HepG2 (cell line): Measurements from ENCODE around the gene RNF208. TPM values are rescaled to one million over a fixed set of nuclear protein-coding genes. Genes with fewer than 3 reads are reported as not detected.

Experiments used
- GTF2F1 ChIP-seq: fragments of 150-350 bp; IDR thresholded peaks from 2 replicates; pipeline ENCODE4 v1.6.1; 2014; ENCODE audit warnings: low read length
- HCFC1 ChIP-seq: fragments of 150-350 bp; IDR thresholded peaks from 2 replicates; pipeline ENCODE4 v1.6.1; 2014; ENCODE audit warnings: low read depth, low read length
- HOXA7 ChIP-seq: sonication (generic); formaldehyde crosslinking; IDR thresholded peaks from 2 replicates; pipeline ENCODE4 v1.8.1; 2022; ENCODE audit warnings: mild to moderate bottlenecking, missing genetic modification reagents, moderate library complexity
- MED13 ChIP-seq: sonication (generic); formaldehyde crosslinking; IDR thresholded peaks from 2 replicates; pipeline ENCODE4 v1.5.0; 2020; ENCODE audit warnings: missing genetic modification reagents
- MLLT10 ChIP-seq: sonication (generic); formaldehyde crosslinking; IDR thresholded peaks from 2 replicates; pipeline ENCODE4 v1.4.0; 2020; ENCODE audit warnings: missing genetic modification reagents
- NKX3-1 ChIP-seq: sonication (generic); formaldehyde crosslinking; IDR thresholded peaks from 2 replicates; pipeline ENCODE4 v1.5.0; 2020; ENCODE audit warnings: missing genetic modification reagents
- PAF1 ChIP-seq: IDR thresholded peaks from 2 replicates; pipeline ENCODE4 v1.6.1; 2016; ENCODE audit warnings: missing genetic modification reagents, missing compliant biosample characterization
- RBFOX2 ChIP-seq: fragments of 200-400 bp; formaldehyde crosslinking; IDR thresholded peaks from 2 replicates; pipeline ENCODE4 v1.6.1; 2017; ENCODE audit warnings: low read depth, mild to moderate bottlenecking, low read length
- RBM39 ChIP-seq: fragments of 200-400 bp; formaldehyde crosslinking; IDR thresholded peaks from one replicate; pipeline ENCODE4 v1.6.1; 2018; ENCODE audit warnings: antibody characterized with exemption, mild to moderate bottlenecking, low read depth, low read length; ENCODE audit not compliant: poor library complexity, severe bottlenecking
- REXO4 ChIP-seq: sonication (generic); formaldehyde crosslinking; IDR thresholded peaks from 2 replicates; pipeline ENCODE4 v1.8.0; 2022; ENCODE audit warnings: missing genetic modification reagents, mild to moderate bottlenecking, borderline replicate concordance
- SOX13 ChIP-seq, 3 experiments: fragments of 450-650 bp in 1 of 3; sonication (generic) in 1 of 3; formaldehyde crosslinking in 1 of 3; IDR thresholded peaks in 2 of 3; conservative IDR thresholded peaks in 1 of 3; 2 replicates each; pipeline versions ENCODE4 v1.5.0 to v1.6.1; 2016 to 2020; ENCODE audit warnings: antibody characterized with exemption in 1 of 3, mild to moderate bottlenecking in 1 of 3, missing compliant biosample characterization in 1 of 3, missing genetic modification reagents in 1 of 3, moderate library complexity in 1 of 3
- TOPORS ChIP-seq: sonication (generic); formaldehyde crosslinking; IDR thresholded peaks from 2 replicates; pipeline ENCODE4 v1.8.0; 2023; ENCODE audit warnings: mild to moderate bottlenecking, missing genetic modification reagents
- ZKSCAN8 ChIP-seq: IDR thresholded peaks from 2 replicates; pipeline ENCODE4 v1.6.1; 2016; ENCODE audit warnings: borderline replicate concordance, missing genetic modification reagents, missing compliant biosample characterization
- ZNF333 ChIP-seq: sonication (generic); formaldehyde crosslinking; IDR thresholded peaks from 2 replicates; pipeline ENCODE4 v1.4.0; 2020; ENCODE audit warnings: mild to moderate bottlenecking, missing genetic modification reagents, borderline replicate concordance
- ZNF460 ChIP-seq: sonication (generic); formaldehyde crosslinking; IDR thresholded peaks from 2 replicates; pipeline ENCODE4 v1.5.1; 2020; ENCODE audit warnings: missing genetic modification reagents, mild to moderate bottlenecking, borderline replicate concordance
- ZNF550 ChIP-seq: sonication (generic); formaldehyde crosslinking; IDR thresholded peaks from 2 replicates; pipeline ENCODE4 v1.4.0; 2020; ENCODE audit warnings: mild to moderate bottlenecking, missing genetic modification reagents, borderline replicate concordance
- ZNF589 ChIP-seq: sonication (generic); formaldehyde crosslinking; conservative IDR thresholded peaks from 2 replicates; pipeline ENCODE4 v1.8.0; 2022; ENCODE audit warnings: mild to moderate bottlenecking, moderate library complexity, missing genetic modification reagents
- ZNF629 ChIP-seq: sonication (generic); formaldehyde crosslinking; conservative IDR thresholded peaks from 2 replicates; pipeline ENCODE4 v1.5.0; 2020; ENCODE audit warnings: missing genetic modification reagents
- ZNF773 ChIP-seq: sonication (generic); formaldehyde crosslinking; IDR thresholded peaks from 2 replicates; pipeline ENCODE4 v1.4.0; 2020; ENCODE audit warnings: missing genetic modification reagents, borderline replicate concordance
- ZNF782 ChIP-seq: sonication (generic); formaldehyde crosslinking; IDR thresholded peaks from 2 replicates; pipeline ENCODE4 v1.4.0; 2020; ENCODE audit warnings: missing genetic modification reagents, mild to moderate bottlenecking, borderline replicate concordance
- ZSCAN30 ChIP-seq: sonication (generic); formaldehyde crosslinking; IDR thresholded peaks from 2 replicates; pipeline ENCODE4 v1.5.0; 2020; ENCODE audit warnings: mild to moderate bottlenecking, missing genetic modification reagents
- polyA plus RNA-seq, 8 experiments: library from polyadenylated mRNA; depleted of rRNA in 3 of 8; stranded (reverse) in 7 of 8; unstranded in 1 of 8; fragments of >200 nt; fragmentation: Illumina TruSeq in 4 of 8; extraction: Trizol in 4 of 8; gene quantifications; 2 replicates each; pipeline versions ENCODE4 v1.2.1 to v1.2.3, GENCODE V29; 2011 to 2016; ENCODE audit warnings: low read depth in 4 of 8, missing spikeins in 1 of 8, mixed read lengths in 1 of 8; ENCODE audit not compliant: insufficient read depth in 1 of 8
- total RNA-seq, 5 experiments: library from RNA; depleted of rRNA; stranded (reverse); fragments of >200 nt; fragmentation: Illumina TruSeq; extraction: Trizol; gene quantifications; 2 replicates each; pipeline ENCODE4 v1.2.3, GENCODE V29; 2016; ENCODE audit warnings: low read depth in 1 of 5
- TF ChIP-seq, protein P1 (sequence below): sonication (generic); formaldehyde crosslinking; IDR thresholded peaks from 2 replicates; pipeline ENCODE4 v1.4.0; 2020; ENCODE audit warnings: missing genetic modification reagents
- TF ChIP-seq, protein P2 (sequence below): sonication (generic); formaldehyde crosslinking; IDR thresholded peaks from 2 replicates; pipeline ENCODE4 v1.4.0; 2020; ENCODE audit warnings: mild to moderate bottlenecking, missing genetic modification reagents
- TF ChIP-seq, protein P3 (sequence below): sonication (generic); IDR thresholded peaks from 2 replicates; pipeline ENCODE4 v1.6.1; 2016; ENCODE audit warnings: low read depth, borderline replicate concordance
- TF ChIP-seq, protein P4 (sequence below): sonication (generic); formaldehyde crosslinking; IDR thresholded peaks from 2 replicates; pipeline ENCODE4 v1.5.0; 2020; ENCODE audit warnings: mild to moderate bottlenecking, missing genetic modification reagents

Gene RNF208
- total and polyA plus RNA-seq, 2 of the 13 experiments (the other 11 are each of a cell fraction or from before 2014, with no cell fraction given), result 1.6 to 2.1 TPM

DNA sequence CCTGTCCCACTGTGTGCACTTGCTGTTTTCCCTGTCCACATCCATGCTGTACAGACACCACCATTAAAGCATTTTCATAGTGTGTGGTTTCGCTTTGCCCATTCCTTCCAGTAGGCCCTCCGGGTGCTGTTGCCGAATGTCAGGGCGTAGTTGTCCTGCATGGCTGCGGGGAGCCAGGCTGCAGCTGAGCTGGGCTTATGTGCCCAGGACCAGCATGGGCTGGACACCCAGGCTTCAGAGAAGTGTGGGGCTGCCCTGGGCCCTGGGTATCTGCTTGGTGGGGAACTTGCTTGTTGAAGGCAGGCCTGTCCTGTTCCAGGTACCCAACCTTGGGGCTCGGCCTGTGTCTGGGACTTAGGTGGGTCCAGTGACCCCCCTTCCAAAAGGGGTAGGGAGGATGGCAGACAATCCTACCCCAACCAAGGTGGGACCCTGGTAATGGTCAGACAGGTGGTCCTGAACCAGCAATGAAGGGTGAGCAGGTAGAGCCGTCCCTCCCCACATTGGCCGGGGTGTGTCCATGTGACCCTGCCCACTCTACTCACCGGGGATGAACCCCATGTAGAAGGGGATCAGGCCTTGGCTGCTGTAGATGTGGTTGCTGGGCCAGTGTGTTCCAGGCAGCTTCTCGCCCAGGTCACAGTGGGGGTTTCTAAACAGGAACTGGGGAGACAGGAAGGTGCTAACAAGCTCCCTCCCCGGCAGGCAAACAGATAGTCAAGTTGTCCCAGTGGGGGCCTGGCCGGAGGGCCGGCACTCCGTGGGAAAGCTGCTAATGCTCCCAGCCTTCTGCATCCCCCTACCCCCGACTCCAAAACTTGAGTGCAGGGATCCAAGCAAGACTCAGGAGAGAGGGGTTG lies 21.8 kb upstream of the RNF208 start (continued):
- TF ChIP-seq HCFC1, result no peak
- TF ChIP-seq REXO4 (CRISPR knock-in tag), result no peak
- 0 out of 2 replicates have a peak, but pooled peaks have one; percentile 21 for TF ChIP-seq GTF2F1
- TF ChIP-seq, protein P1, sequence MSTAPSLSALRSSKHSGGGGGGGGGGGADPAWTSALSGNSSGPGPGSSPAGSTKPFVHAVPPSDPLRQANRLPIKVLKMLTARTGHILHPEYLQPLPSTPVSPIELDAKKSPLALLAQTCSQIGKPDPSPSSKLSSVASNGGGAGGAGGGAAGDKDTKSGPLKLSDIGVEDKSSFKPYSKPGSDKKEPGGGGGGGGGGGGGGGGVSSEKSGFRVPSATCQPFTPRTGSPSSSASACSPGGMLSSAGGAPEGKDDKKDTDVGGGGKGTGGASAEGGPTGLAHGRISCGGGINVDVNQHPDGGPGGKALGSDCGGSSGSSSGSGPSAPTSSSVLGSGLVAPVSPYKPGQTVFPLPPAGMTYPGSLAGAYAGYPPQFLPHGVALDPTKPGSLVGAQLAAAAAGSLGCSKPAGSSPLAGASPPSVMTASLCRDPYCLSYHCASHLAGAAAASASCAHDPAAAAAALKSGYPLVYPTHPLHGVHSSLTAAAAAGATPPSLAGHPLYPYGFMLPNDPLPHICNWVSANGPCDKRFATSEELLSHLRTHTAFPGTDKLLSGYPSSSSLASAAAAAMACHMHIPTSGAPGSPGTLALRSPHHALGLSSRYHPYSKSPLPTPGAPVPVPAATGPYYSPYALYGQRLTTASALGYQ (CRISPR knock-in tag), result no peak
- TF ChIP-seq ZNF589, result 0 out of 2 replicates have a peak, but pooled peaks have one; percentile 36
- TF ChIP-seq, protein P2, sequence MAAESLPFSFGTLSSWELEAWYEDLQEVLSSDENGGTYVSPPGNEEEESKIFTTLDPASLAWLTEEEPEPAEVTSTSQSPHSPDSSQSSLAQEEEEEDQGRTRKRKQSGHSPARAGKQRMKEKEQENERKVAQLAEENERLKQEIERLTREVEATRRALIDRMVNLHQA (CRISPR knock-in tag), result no peak
- no peak; the same call in 1 of the 2 replicates for TF ChIP-seq ZNF629 (CRISPR knock-in tag)
- 0 out of 2 replicates have a peak, but pooled peaks have one; percentile 70 for TF ChIP-seq ZSCAN30 (CRISPR knock-in tag)
- TF ChIP-seq RBM39, result no peak
- TF ChIP-seq, protein P3, sequence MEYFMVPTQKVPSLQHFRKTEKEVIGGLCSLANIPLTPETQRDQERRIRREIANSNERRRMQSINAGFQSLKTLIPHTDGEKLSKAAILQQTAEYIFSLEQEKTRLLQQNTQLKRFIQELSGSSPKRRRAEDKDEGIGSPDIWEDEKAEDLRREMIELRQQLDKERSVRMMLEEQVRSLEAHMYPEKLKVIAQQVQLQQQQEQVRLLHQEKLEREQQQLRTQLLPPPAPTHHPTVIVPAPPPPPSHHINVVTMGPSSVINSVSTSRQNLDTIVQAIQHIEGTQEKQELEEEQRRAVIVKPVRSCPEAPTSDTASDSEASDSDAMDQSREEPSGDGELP, result no peak
- no peak for TF ChIP-seq ZNF773 (CRISPR knock-in tag)
- TF ChIP-seq TOPORS (CRISPR knock-in tag), result no peak
- no peak for TF ChIP-seq ZNF550 (CRISPR knock-in tag)
- no peak for TF ChIP-seq MED13
- no peak for TF ChIP-seq ZNF333 (CRISPR knock-in tag)
- TF ChIP-seq ZNF460, result no peak
- TF ChIP-seq, protein P4, sequence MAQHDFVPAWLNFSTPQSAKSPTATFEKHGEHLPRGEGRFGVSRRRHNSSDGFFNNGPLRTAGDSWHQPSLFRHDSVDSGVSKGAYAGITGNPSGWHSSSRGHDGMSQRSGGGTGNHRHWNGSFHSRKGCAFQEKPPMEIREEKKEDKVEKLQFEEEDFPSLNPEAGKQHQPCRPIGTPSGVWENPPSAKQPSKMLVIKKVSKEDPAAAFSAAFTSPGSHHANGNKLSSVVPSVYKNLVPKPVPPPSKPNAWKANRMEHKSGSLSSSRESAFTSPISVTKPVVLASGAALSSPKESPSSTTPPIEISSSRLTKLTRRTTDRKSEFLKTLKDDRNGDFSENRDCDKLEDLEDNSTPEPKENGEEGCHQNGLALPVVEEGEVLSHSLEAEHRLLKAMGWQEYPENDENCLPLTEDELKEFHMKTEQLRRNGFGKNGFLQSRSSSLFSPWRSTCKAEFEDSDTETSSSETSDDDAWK (CRISPR knock-in tag), result no peak
- no peak; the same call in 1 of the 2 replicates for TF ChIP-seq RBFOX2
- no peak for TF ChIP-seq MLLT10
- TF ChIP-seq NKX3-1 (CRISPR knock-in tag), result no peak
- TF ChIP-seq SOX13 (IDR thresholded peaks at IDR 0.05), result 0 out of 2 replicates have a peak, but pooled peaks have one; percentile 49
- TF ChIP-seq SOX13 (CRISPR knock-in tag; conservative IDR thresholded peaks at IDR 0.05 in 1 of 2, IDR thresholded peaks at IDR 0.05 in 1 of 2), result no peak
- TF ChIP-seq ZKSCAN8 (CRISPR knock-in tag), result no peak
- peak; percentile 88; the same call in 1 of the 2 replicates for TF ChIP-seq PAF1 (CRISPR knock-in tag)
- 0 out of 2 replicates have a peak, but pooled peaks have one; percentile 65 for TF ChIP-seq HOXA7 (CRISPR knock-in tag)
- TF ChIP-seq ZNF782, result no peak
